HuH-7.5 (cell line): ENCODE measurements around the gene PRAC2.
A peak's percentile ranks its signal among the peaks of the same experiment; 100 is the strongest.
"Not testable (repeated sequence)": the region's sequence is repeated elsewhere in the genome, so short reads cannot be mapped to it uniquely, and the experiment has no call there.

Experiments
- DNase-seq: peaks from one replicate; pipeline ENCODE4 v3.0.0; 2011; ENCODE audit warnings: low spot score

The PRAC2 gene

GRCh38 chr17:48722915-48723422 is at the start of gene PRAC2:
Gene PRAC2 (plus strand): TSS chr17:48723185. CDS start chr17:48724411, 1,226 bp downstream.
- no peak for DNase-seq

GRCh38 chr17:48676963-48677558 is 45.9 kb upstream of the PRAC2 start:
- DNase-seq: no peak

- peak; percentile 66 for DNase-seq
Measured at GRCh38 chr17:48678141-48678971, 44.6 kb upstream of the PRAC2 start.

GRCh38 chr17:48679385-48680096 is 43.4 kb upstream of the PRAC2 start:
- DNase-seq: no peak

DNA sequence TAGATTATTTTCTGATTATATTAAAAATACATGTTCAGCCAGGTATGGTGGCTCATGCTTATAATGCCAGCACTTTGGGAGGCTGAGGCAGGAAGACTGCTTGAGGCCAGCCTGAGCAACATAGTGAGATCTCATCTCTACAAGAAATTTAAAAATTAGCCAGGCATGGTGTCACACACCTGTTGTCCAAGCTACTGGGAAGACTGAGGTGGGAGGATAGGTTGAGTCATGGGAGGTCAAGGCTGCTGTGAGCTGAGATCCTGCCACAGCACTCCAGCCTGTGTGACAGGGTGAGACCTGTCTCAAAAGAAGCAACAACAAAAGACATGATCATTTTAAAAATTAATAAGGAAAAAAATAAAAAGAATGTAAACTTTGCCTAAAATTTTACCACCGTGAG is 41.4 kb upstream of the PRAC2 start:
- DNase-seq: no peak

- no peak for DNase-seq
Measured at GRCh38 chr17:48690655-48691054, 32.3 kb upstream of the PRAC2 start.

DNA sequence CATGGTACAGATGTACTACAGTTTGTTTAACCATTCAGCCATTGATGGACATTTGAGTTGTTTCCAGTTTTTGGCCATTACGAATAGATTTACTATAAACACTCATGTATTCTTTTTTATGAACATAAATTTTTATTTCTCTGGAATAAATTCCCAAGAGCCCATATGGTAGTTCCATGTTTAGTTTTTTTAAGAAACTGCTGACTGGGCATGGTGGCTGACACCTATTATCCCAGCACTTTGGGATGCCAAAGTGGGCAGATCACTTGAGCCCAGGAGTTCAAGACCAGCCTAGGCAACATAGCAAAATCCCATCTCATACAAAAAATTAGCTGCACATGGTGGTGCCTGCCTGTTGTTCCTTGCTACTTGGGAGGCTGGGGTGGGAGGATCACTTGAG is 30.9 kb upstream of the PRAC2 start:
- no peak for DNase-seq

- DNase-seq: no peak
Measured at GRCh38 chr17:48693178-48693577, 29.8 kb upstream of the PRAC2 start.

GRCh38 chr17:48701864-48702532 is 21.0 kb upstream of the PRAC2 start:
- no peak for DNase-seq

DNA sequence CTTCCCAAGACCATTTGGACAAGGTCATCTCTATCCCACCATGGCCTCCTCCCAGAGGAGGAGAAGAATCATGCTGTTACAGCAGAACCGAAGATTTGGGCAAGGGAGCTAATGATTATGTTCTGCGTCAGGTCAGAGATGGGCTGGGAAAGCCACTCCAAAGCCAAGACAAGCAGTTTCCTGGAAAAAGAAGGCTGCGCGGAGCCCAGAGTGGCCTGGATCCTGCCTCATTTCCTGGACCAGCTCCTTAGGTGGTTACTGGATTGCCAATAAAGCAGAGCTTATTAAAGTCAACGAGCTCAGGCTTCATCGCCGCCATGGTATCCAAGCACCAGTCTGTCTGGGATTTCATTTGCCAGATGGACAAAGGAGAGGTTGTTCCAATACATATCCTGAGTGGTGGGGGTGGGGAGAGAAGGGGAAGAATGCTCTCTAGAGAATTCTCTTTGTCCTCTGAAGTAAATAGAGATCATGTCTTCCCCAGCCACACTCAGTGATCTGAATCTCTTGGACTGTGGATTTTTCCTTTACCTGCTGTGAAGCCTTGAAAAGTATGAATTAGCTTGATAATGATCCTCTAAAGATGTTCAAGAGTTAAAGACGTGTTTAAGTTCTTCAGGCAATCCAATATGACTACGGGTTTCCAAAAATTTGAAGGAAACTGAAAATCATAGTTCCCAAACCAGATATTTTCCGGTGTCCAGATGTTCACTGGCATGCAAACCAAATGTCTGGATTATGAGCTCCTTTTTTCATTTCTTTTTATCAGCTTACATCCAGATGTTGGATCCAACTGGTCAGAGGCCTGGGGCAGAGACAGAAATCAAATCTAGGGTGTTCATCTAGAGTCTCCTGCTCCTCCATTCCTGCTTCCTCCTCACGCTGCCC is 18.4 kb upstream of the PRAC2 start:
- no peak for DNase-seq

GRCh38 chr17:48711128-48711527 is 11.9 kb upstream of the PRAC2 start:
- DNase-seq: no peak

- DNase-seq: no peak
Measured at GRCh38 chr17:48715496-48716399, 7.2 kb upstream of the PRAC2 start.

DNA sequence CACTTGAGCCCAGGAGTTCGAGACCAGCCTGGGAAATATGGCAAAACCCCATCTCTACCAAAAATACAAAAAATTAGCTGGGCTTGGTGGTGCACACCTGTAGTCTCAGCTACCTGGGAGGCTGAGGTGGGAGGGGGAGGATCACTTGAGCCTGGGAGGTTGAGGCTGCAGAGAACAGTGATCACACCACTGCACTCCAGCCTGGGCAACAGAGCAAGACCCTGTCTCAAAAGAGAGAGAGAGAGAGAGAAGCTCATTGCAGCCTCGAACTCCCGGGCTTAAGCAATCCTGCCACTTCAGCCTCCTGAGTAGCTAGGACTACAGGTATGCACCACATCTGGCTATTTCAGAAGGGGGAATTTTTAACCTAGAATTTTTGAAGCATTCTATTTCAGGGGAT is 6.4 kb upstream of the PRAC2 start:
- DNase-seq: not testable (repeated sequence)

DNA sequence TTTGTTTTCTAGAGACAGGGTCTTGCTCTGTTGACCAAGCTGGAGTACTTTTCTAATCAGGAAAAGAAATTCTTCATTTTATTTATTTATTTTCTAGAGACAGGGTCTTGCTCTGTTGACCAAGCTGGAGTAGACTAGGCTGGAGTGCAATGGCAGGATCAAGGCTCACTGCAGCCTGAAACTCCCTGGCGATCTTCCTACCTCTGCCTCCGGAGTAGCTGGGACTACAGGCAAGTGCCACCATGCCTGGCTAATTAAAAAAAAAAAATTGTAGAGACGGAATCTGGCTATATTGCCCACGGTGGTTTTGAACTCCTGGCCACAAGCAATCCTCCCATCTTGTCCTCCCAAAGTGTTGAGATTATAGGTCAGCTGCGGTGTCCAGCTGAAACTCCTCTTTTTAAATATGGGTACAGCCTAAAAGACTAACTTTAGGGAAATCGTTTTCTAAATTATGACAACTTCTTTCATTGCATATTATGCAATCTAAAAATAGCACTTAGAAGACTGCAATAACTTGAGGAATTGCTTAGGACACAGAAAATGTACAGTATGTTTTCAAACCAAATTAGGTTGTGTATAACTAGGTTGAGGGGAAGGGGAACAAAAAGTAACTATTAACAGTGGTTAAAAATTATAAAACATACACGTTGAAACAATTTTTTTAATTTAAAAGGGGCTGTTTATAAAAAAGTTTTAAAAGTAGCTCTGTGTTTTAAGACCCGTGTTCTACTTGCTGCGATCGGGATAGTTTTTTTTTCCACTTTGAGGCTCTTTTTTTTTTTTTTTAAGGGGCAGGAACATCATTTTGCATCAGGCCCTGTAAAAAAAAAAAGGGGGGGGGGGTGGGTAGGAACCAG is 5.4 kb upstream of the PRAC2 start:
- DNase-seq: no peak

DNA sequence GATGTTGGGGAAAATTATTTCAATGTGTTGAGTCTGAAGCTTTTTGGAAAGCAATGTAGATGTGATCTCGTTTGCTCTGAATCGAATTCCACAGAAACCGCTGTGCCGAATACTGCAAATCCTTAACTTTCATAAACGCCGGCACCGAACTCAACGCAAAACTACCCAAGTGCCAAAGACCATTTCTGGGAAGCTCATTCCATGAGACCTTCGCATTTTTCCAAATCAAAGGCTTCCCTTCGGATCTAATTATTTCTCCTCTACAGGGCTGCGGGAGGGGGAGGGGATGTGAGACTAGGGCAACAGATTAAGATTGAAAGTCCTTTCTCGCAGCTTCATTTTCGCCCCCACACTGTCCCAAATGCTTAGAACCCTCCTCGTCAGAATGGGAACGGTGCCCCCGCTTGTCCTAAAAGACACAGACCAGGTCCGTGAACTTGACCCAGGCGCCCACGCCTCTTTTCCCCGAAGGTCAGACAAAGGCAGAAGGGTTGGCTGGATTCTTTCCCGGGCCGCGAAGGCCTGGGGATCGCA is 4.7 kb upstream of the PRAC2 start:
- no peak for DNase-seq

GRCh38 chr17:48718761-48719641 is 4.0 kb upstream of the PRAC2 start:
- no peak for DNase-seq

DNA sequence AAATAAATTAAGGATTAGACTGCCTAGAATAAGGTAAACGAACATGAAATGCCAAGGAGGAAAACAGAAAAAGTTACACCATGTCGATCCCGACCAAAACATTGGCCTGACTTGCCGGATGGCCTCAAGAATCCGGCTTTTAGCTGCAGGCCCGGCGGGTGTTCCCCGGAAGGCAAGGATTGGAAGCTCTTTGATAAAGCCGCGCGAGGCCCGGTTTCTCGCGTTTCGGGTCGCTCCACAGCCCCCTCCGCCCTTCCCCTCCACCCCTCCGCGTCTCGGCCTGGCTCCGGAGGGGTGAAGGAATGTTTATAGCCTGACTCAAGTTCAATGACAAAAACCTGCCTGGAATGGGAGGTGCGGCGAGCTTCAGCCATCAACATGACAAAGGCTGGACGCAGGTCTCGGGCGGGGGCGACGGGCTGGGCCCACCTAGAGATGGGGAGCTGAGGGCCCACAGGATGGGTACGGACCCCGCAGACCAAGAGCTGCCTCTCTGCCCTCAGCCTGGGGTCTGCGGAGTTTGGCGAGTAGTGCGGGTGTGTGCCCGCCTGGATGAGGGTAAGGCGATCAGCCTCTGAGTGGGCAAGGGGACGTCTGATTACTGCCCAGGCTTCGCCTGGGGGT is 3.2 kb upstream of the PRAC2 start:
- no peak for DNase-seq
